BLaER1 treated with 17β-estradiol and CSF1 and Interleukin-3, amounts not matched to agents 10 nM and 100 nM (cell line): ENCODE measurements around the gene CERS6.
"Not testable (repeated sequence)": the region's sequence is repeated elsewhere in the genome, so short reads cannot be mapped to it uniquely, and the experiment has no call there.

Source experiments
- H3K27ac ChIP-seq, 11 experiments: shearing (Covaris generic); formaldehyde crosslinking; 2 replicates each; pipeline ENCODE4 v1.8.1; 2022
- H3K27me3 ChIP-seq, 11 experiments: shearing (Covaris generic); formaldehyde crosslinking; 2 replicates each; pipeline ENCODE4 v1.8.1; 2022
- H3K36me3 ChIP-seq, 11 experiments: shearing (Covaris generic); formaldehyde crosslinking; 2 replicates each; pipeline ENCODE4 v1.8.1; 2022
- H3K4me1 ChIP-seq, 10 experiments: shearing (Covaris generic); formaldehyde crosslinking; 2 replicates each; pipeline ENCODE4 v1.8.1; 2022
- H3K4me2 ChIP-seq, 11 experiments: shearing (Covaris generic); formaldehyde crosslinking; 2 replicates each; pipeline ENCODE4 v1.8.1; 2022
- H3K4me3 ChIP-seq, 10 experiments: shearing (Covaris generic); formaldehyde crosslinking; 2 replicates each; pipeline ENCODE4 v1.8.1; 2022
- H3K9ac ChIP-seq, 11 experiments: shearing (Covaris generic); formaldehyde crosslinking; 2 replicates each; pipeline ENCODE4 v1.8.1; 2022
- H3K9me3 ChIP-seq, 11 experiments: shearing (Covaris generic); formaldehyde crosslinking; replicated peaks in 1 of 11; 2 replicates each; pipeline ENCODE4 v1.8.1; 2022
- H4K20me1 ChIP-seq, 11 experiments: shearing (Covaris generic); formaldehyde crosslinking; 2 replicates each; pipeline ENCODE4 v1.8.1; 2022
- Cebpa-rat ChIP-seq, 11 experiments: shearing (Covaris generic); IDR thresholded peaks; 2 replicates each; pipeline ENCODE4 v1.8.1; 2022

The CERS6 gene

DNA sequence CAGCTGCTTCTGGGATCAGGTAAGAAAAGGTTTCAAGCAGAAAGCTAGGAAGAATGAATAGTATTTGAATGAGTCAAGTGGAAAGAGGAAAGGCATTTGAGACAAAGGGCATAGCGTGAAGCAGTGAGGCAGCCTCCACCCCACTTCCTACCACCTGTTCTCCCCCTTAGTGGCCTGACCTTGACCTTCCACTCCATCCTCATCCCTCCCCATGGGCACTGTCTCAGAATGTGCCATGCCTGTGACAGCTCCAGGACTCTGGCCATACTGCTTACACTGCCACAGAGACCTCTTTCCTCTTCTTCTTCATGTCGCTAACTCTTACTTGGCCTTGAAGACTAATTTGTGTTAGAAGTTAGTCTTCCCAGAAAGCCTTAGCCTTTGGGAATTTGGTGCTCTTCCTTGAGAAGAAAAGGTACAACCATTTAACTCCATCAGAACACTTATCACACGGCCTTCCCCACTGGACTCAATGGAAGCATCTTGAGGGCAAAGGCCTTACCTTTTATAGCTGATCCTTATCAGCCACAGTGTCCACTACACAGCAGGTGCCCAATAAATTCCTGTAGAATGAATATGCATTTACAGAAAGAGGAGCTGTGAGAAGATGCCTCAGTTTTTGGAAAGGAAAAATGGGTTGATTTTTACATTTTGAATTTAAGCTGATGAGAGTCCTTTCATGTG lies 331.2 kb downstream of the CERS6 start:
- no peak overlapping the region for H3K27ac ChIP-seq
- no peak for TF ChIP-seq Cebpa-rat (IDR thresholded peaks at IDR 0.05)
- no peak overlapping the region for H3K4me3 ChIP-seq
- no peak overlapping the region for H3K9ac ChIP-seq
- no peaks in the 10 kb centered on the region for H4K20me1 ChIP-seq
- no peak overlapping the region for H3K4me2 ChIP-seq
- no peaks in the 10 kb centered on the region for H3K4me1 ChIP-seq
- no peaks in the 10 kb centered on the region for H3K27me3 ChIP-seq
- H3K9me3 ChIP-seq = no peaks in the 10 kb centered on the region
- H3K36me3 ChIP-seq = no peaks in the 10 kb centered on the region

DNA sequence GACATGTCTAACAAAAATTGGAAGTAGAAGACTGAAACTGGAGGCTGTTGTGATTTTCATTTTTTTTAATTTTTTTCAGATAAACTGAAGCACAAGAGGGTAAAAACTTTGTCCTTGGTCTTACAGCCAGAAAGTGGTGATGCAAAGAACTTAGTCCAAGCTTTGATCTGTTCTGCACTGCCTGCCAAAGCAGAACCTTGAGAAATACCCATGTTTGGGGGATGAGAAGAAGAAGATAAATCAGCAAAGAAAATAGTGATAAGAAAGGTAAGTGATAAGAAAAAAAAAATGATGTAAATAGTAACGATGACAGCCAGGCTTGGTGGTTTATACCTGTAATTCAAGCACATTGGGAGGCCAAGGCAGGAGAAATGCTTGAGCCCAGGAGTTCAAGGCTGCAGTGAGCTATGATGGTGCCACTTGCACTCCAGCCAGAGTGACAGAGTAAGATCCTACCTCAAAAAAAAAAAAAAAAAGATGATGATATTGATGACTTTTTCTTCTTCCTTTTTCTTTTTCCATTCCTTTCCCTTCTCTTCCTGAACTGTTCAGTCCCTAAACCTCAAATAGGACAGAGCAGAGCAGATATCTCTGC lies 331.8 kb downstream of the CERS6 start:
- H3K4me3 ChIP-seq = no peak overlapping the region
- no peak overlapping the region for H3K27ac ChIP-seq
- no peak overlapping the region for H3K9ac ChIP-seq
- H4K20me1 ChIP-seq = no peaks in the 10 kb centered on the region
- H3K4me2 ChIP-seq = no peak overlapping the region
- H3K36me3 ChIP-seq = no peaks in the 10 kb centered on the region
- H3K27me3 ChIP-seq = no peaks in the 10 kb centered on the region
- H3K9me3 ChIP-seq = peaks cover 0 to 2% (median 0%) of the 10 kb centered on the region in 11 experiments; a peak in 2 of 22 replicates
- no peak for TF ChIP-seq Cebpa-rat (IDR thresholded peaks at IDR 0.05)
- H3K4me1 ChIP-seq = no peaks in the 10 kb centered on the region

DNA sequence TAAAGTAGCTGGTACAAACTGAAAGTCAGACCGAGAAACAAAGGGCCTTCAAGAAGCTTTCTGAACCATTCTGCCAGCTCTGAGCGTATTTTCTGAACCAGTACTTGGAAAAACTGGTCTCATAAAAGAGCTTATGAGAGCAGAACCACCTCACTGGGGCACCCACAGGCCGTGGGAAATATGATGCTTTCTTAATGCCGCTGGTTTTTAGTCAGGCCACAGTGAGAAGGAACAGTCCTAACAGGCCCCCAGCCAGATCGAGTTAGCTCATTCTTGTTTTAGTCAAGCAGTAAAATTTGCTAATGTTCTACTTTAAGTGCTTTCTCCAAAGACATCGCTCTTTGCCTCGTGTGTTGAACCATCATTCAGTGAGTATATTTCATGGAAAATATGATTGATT lies 333.7 kb downstream of the CERS6 start:
- no peak for TF ChIP-seq Cebpa-rat (IDR thresholded peaks at IDR 0.05)
- Histone ChIP-seq H3K9me3 (peaks cover 0 to 4% (median 0%) of the 10 kb centered on the region in 11 experiments; a peak in 2 of 22 replicates), H3K27me3 (no peaks in the 10 kb centered on the region), H3K4me3 (no peak overlapping the region), H3K9ac (no peak overlapping the region), H3K4me2 (no peak overlapping the region), H3K27ac (no peak overlapping the region), H4K20me1 (no peaks in the 10 kb centered on the region), H3K4me1 (no peaks in the 10 kb centered on the region), H3K36me3 (no peaks in the 10 kb centered on the region)

- Histone ChIP-seq H3K9ac (no peak overlapping the region), H3K36me3 (no peaks in the 10 kb centered on the region), H4K20me1 (no peaks in the 10 kb centered on the region), H3K27me3 (no peaks in the 10 kb centered on the region), H3K4me2 (no peak overlapping the region), H3K4me3 (no peak overlapping the region), H3K4me1 (no peaks in the 10 kb centered on the region), H3K9me3 (peaks cover 0 to 4% (median 0%) of the 10 kb centered on the region in 11 experiments; a peak in 2 of 22 replicates), H3K27ac (no peak overlapping the region)
- no peak for TF ChIP-seq Cebpa-rat (IDR thresholded peaks at IDR 0.05)
These were observed 334.3 kb downstream of the CERS6 start for GRCh38 chr2:168790226-168790902.

DNA sequence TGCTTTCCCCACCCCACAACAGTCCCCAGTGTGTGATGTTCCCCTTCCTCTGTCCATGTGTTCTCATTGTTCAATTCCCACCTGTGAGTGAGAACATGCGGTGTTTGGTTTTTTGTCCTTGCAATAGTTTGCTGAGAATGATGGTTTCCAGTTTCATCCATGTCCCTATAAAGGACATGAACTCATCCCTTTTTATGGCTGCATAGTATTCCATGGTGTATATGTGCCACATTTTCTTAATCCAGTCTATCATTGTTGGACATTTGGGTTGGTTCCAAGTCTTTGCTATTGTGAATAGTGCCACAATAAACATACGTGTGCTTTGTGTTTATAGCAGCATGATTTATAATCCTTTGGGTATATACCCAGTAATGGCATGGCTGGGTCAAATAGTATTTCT lies 335.1 kb downstream of the CERS6 start:
- H3K36me3 ChIP-seq, H4K20me1 ChIP-seq, H3K27me3 ChIP-seq, H3K4me3 ChIP-seq, H3K4me2 ChIP-seq, H3K4me1 ChIP-seq, H3K27ac ChIP-seq, H3K9me3 ChIP-seq, H3K9ac ChIP-seq: not testable (repeated sequence)

- Histone ChIP-seq H3K4me1 (peaks cover 8 to 23% (median 19%) of the 10 kb centered on the region in 10 experiments; a peak in 18 of 20 replicates), H3K4me3 (no peak overlapping the region), H3K27ac (no peak overlapping the region), H4K20me1 (no peaks in the 10 kb centered on the region), H3K27me3 (no peaks in the 10 kb centered on the region), H3K36me3 (no peaks in the 10 kb centered on the region), H3K9ac (no peak overlapping the region), H3K9me3 (peaks cover 0 to 4% (median 0%) of the 10 kb centered on the region in 11 experiments; a peak in 2 of 22 replicates), H3K4me2 (no peak overlapping the region)
- no peak for TF ChIP-seq Cebpa-rat (IDR thresholded peaks at IDR 0.05)
These were observed 337.5 kb downstream of the CERS6 start for GRCh38 chr2:168793596-168793995.

DNA sequence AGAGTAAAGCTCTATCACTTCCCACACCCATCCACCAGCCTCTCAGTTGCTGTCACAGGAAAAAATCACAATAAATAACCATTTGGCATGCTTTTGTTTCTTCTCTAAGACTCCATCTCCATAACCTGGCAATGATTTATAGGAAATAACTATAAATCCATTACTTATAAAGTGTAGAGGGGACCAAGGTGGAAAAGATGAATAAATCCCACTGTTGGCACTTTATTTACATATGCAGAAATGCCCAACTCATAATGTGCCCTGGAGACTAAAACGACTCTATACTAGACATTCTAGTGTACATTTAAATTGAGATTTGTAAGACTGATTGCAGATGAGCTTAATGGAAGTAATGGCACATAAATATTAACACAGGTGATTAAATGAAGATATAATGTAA lies 338.9 kb downstream of the CERS6 start:
- Histone ChIP-seq H3K9ac (no peak overlapping the region), H3K27me3 (no peaks in the 10 kb centered on the region), H3K36me3 (no peaks in the 10 kb centered on the region), H3K27ac (no peak overlapping the region), H3K4me2 (no peak overlapping the region), H3K4me1 (peaks cover 8 to 23% (median 19%) of the 10 kb centered on the region in 10 experiments; a peak in 18 of 20 replicates), H4K20me1 (no peaks in the 10 kb centered on the region), H3K4me3 (no peak overlapping the region), H3K9me3 (peaks cover 0 to 4% (median 0%) of the 10 kb centered on the region in 11 experiments; a peak in 2 of 22 replicates)
- TF ChIP-seq Cebpa-rat (IDR thresholded peaks at IDR 0.05) = no peak

- Histone ChIP-seq H3K27ac (peak overlapping the region in 6 of 11 experiments; percentile 17 to 44 (median 21); a peak in 4 of 22 replicates), H3K27me3 (no peaks in the 10 kb centered on the region), H3K4me3 (no peak overlapping the region), H3K4me1 (peaks cover 8 to 23% (median 19%) of the 10 kb centered on the region in 10 experiments; a peak in 18 of 20 replicates), H3K4me2 (peak overlapping the region; percentile 32 to 73 (median 58); a peak in 21 of 22 replicates), H4K20me1 (no peaks in the 10 kb centered on the region), H3K9me3 (peaks cover 0 to 4% (median 0%) of the 10 kb centered on the region in 11 experiments; a peak in 2 of 22 replicates), H3K36me3 (no peaks in the 10 kb centered on the region), H3K9ac (no peak overlapping the region)
- TF ChIP-seq Cebpa-rat (IDR thresholded peaks at IDR 0.05) = no peak
These were observed 340.1 kb downstream of the CERS6 start for GRCh38 chr2:168796090-168796577.

GRCh38 chr2:168796583-168797285 lies 340.7 kb downstream of the CERS6 start:
- Histone ChIP-seq H4K20me1 (no peaks in the 10 kb centered on the region), H3K36me3 (no peaks in the 10 kb centered on the region), H3K27ac (peak overlapping the region in 9 of 11 experiments; percentile 9 to 44 (median 21); a peak in 11 of 22 replicates), H3K4me3 (no peak overlapping the region), H3K4me2 (peak overlapping the region; percentile 32 to 73 (median 58); a peak in 20 of 22 replicates), H3K4me1 (peaks cover 8 to 23% (median 19%) of the 10 kb centered on the region in 10 experiments; a peak in 18 of 20 replicates), H3K9me3 (peaks cover 0 to 4% (median 0%) of the 10 kb centered on the region in 11 experiments; a peak in 2 of 22 replicates), H3K27me3 (no peaks in the 10 kb centered on the region), H3K9ac (no peak overlapping the region)
- TF ChIP-seq Cebpa-rat (IDR thresholded peaks at IDR 0.05) = no peak
